PC-3 (cell line): ENCODE data around the gene PRM1.

Source experiments
- CTCF ChIP-seq: fragments of 300-600 bp; sonication (generic); conservative IDR thresholded peaks from 2 replicates; pipeline ENCODE4 v1.5.1; 2017; ENCODE audit warnings: antibody characterized with exemption, low read depth, mild to moderate bottlenecking, low read length
- EZH2phosphoT487 ChIP-seq: fragments of 300-600 bp; sonication (generic); IDR thresholded peaks from 2 replicates; pipeline ENCODE4 v1.6.1; 2018; ENCODE audit warnings: mild to moderate bottlenecking, antibody characterized with exemption, low read length, borderline replicate concordance

- TF ChIP-seq CTCF (no peak), EZH2phosphoT487 (no peak)
Measured at GRCh38 chr16:11299865-11300559, 18.9 kb upstream of the PRM1 start.
